Measurements from ENCODE around the gene NLRP6. TPM values are rescaled to one million over a fixed set of nuclear protein-coding genes. Genes with fewer than 3 reads are reported as not detected.
"Not testable (repeated sequence)": the region's sequence is repeated elsewhere in the genome, so short reads cannot be mapped to it uniquely, and the experiment has no call there.

Gene NLRP6
- not detected for polyA plus RNA-seq (2013, experiment 1 of 2)
- polyA plus RNA-seq (2013, experiment 2 of 2): not detected

DNA sequence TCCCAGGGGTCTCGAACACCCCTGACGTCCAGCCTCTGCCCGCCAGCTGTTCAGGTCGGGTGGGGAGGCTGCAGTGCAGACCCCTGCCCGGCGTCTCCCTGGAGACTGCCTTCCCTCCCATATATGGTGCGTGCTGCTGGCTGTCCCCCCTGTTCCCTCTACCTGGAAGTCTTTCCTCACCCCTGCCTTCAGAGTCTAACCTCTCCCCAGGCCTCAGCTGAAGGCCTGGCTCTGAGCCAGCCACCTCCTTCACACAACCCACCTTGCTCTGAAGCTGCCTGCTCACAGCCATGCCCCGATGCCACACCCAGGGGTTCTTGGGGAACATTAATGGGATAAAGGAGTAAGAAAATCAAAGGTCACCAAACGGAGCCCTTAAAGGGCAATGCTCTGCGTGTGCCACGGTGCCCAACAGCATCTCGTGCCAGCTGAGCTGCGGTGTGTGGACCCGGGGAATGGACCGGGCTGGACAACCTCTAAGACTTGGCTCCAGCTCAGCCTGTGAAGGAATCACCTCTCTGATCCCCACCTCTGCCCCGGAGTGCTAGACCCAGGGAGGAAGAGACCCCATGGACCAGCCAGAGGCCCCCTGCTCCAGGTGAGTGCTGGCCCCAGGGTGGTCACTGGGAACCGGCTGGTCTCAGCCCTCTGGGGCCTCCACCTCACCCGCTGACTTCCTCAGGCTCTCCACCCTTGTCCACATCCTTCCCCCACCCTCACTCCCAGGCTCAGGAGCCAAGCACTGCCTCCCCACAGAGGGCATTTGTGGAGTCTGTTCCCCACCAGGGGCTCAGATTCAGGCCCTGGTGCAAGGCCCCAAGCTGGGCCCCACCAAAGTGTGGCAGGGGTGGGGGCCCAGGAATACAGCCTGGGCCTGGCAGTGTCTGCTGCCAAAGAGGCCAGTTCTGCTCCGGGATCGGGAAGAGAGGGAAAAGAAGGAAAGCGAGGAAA, at the start of gene NLRP6:
NLRP6 (plus strand) TSS at position 407 of the 951 bp plus-strand sequence; CDS start at position 570, 163 bp downstream.
- Histone ChIP-seq H3K36me3 (ENCODE audit: insufficient read depth, low read length) (no peaks in the 10 kb centered on the region), H3K9ac (ENCODE audit: low read depth, low read length) (no peak within 1 kb of the TSS), H3K4me3 (ENCODE audit: low read length) (no peak within 1 kb of the TSS), H3K9me3 (ENCODE audit: insufficient read depth, low read depth, low read length) (no peaks in the 10 kb centered on the region), H3K4me1 (ENCODE audit: insufficient read depth, low read length) (no peaks in the 10 kb centered on the region), H3K27ac (ENCODE audit: low read depth, low read length) (no peak within 1 kb of the TSS), H3K27me3 (ENCODE audit: insufficient read depth, low read length) (peaks cover 52% of the 10 kb centered on the region)
- 93% methylated on average over 21 of the region's 21 CpGs for WGBS

DNA sequence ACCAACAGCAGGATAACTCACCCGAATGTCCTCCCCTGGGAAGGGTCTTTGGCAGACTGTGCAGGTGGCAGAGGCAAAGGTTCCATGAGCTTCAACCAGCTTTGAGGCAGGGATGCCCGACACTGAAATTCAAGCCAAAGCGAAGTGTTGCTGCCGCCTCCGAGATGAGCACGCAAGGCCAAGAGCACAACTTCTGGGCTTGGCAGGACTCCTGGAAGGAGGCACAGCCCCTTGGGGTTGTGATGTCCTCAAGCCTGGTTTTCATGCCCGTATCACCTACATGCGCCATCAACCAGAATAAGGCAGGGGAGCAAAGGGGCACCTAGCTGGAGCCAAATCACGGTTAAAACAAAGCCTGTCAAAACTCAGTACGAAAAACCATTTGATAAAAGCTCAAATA, 47.8 kb upstream of the NLRP6 start:
- H3K36me3 ChIP-seq (ENCODE audit: insufficient read depth, low read length): peaks cover 4% of the 10 kb centered on the region; the same call in 1 of the 2 replicates
- no peak overlapping the region for H3K27ac ChIP-seq (ENCODE audit: low read depth, low read length)
- no peaks in the 10 kb centered on the region for H3K27me3 ChIP-seq (ENCODE audit: insufficient read depth, low read length)
- WGBS: 95% methylated on average over 10 of the region's 10 CpGs
- no peak overlapping the region; the same call in 1 of the 2 replicates for H3K9ac ChIP-seq (ENCODE audit: low read depth, low read length)
- no peaks in the 10 kb centered on the region for H3K9me3 ChIP-seq (ENCODE audit: insufficient read depth, low read depth, low read length)
- H3K4me1 ChIP-seq (ENCODE audit: insufficient read depth, low read length): no peaks in the 10 kb centered on the region
- H3K4me3 ChIP-seq (ENCODE audit: low read length): no peak overlapping the region

GRCh38 chr11:232783-233565, 45.2 kb upstream of the NLRP6 start:
- H3K9ac ChIP-seq (ENCODE audit: low read depth, low read length): no peak overlapping the region
- H3K27me3 ChIP-seq (ENCODE audit: insufficient read depth, low read length): no peaks in the 10 kb centered on the region
- no peak overlapping the region for H3K4me3 ChIP-seq (ENCODE audit: low read length)
- no peaks in the 10 kb centered on the region for H3K9me3 ChIP-seq (ENCODE audit: insufficient read depth, low read depth, low read length)
- H3K4me1 ChIP-seq (ENCODE audit: insufficient read depth, low read length): 0 out of 2 replicates have a peak, but pooled peaks cover 4% of the 10 kb centered on the region
- no peak overlapping the region for H3K27ac ChIP-seq (ENCODE audit: low read depth, low read length)
- WGBS: 92% methylated on average over 20 of the region's 20 CpGs
- H3K36me3 ChIP-seq (ENCODE audit: insufficient read depth, low read length): peaks cover 4% of the 10 kb centered on the region; the same call in 1 of the 2 replicates

GRCh38 chr11:235180-235579, 43.0 kb upstream of the NLRP6 start:
- H3K27ac ChIP-seq (ENCODE audit: low read depth, low read length): no peak overlapping the region
- H3K4me1 ChIP-seq (ENCODE audit: insufficient read depth, low read length): 0 out of 2 replicates have a peak, but pooled peaks cover 6% of the 10 kb centered on the region
- H3K4me3 ChIP-seq (ENCODE audit: low read length): peak overlapping the region; percentile 90
- 88% methylated on average over 8 of the region's 8 CpGs for WGBS
- no peaks in the 10 kb centered on the region for H3K9me3 ChIP-seq (ENCODE audit: insufficient read depth, low read depth, low read length)
- peak overlapping the region; percentile 92; the same call in 1 of the 2 replicates for H3K9ac ChIP-seq (ENCODE audit: low read depth, low read length)
- no peaks in the 10 kb centered on the region for H3K27me3 ChIP-seq (ENCODE audit: insufficient read depth, low read length)
- peaks cover 18% of the 10 kb centered on the region for H3K36me3 ChIP-seq (ENCODE audit: insufficient read depth, low read length)

- Histone ChIP-seq H3K9me3 (ENCODE audit: insufficient read depth, low read depth, low read length) (no peaks in the 10 kb centered on the region), H3K36me3 (ENCODE audit: insufficient read depth, low read length) (peaks cover 22% of the 10 kb centered on the region), H3K27ac (ENCODE audit: low read depth, low read length) (peak overlapping the region; percentile 64; the same call in 1 of the 2 replicates), H3K4me1 (ENCODE audit: insufficient read depth, low read length) (0 out of 2 replicates have a peak, but pooled peaks cover 6% of the 10 kb centered on the region), H3K9ac (ENCODE audit: low read depth, low read length) (peak overlapping the region; percentile 92), H3K4me3 (ENCODE audit: low read length) (peak overlapping the region; percentile 90), H3K27me3 (ENCODE audit: insufficient read depth, low read length) (no peaks in the 10 kb centered on the region)
- WGBS: 18% methylated on average over 13 of the region's 13 CpGs
Measured at GRCh38 chr11:235609-235996, 42.6 kb upstream of the NLRP6 start.

GRCh38 chr11:235997-236773, 42.0 kb upstream of the NLRP6 start, which contains the start of gene SIRT3:
Gene SIRT3 (minus strand): TSS chr11:236342. CDS start chr11:236328, 14 bp downstream.
- H3K4me3 ChIP-seq (ENCODE audit: low read length): peak within 1 kb of the TSS; percentile 90
- H3K27me3 ChIP-seq (ENCODE audit: insufficient read depth, low read length): no peaks in the 10 kb centered on the region
- peak within 1 kb of the TSS; percentile 80 for H3K27ac ChIP-seq (ENCODE audit: low read depth, low read length)
- H3K4me1 ChIP-seq (ENCODE audit: insufficient read depth, low read length): 0 out of 2 replicates have a peak, but pooled peaks cover 6% of the 10 kb centered on the region
- H3K9me3 ChIP-seq (ENCODE audit: insufficient read depth, low read depth, low read length): no peaks in the 10 kb centered on the region
- H3K36me3 ChIP-seq (ENCODE audit: insufficient read depth, low read length): peaks cover 27% of the 10 kb centered on the region
- under 1% methylated on average over 66 of the region's 70 CpGs for WGBS
- H3K9ac ChIP-seq (ENCODE audit: low read depth, low read length): peak within 1 kb of the TSS; percentile 92

DNA sequence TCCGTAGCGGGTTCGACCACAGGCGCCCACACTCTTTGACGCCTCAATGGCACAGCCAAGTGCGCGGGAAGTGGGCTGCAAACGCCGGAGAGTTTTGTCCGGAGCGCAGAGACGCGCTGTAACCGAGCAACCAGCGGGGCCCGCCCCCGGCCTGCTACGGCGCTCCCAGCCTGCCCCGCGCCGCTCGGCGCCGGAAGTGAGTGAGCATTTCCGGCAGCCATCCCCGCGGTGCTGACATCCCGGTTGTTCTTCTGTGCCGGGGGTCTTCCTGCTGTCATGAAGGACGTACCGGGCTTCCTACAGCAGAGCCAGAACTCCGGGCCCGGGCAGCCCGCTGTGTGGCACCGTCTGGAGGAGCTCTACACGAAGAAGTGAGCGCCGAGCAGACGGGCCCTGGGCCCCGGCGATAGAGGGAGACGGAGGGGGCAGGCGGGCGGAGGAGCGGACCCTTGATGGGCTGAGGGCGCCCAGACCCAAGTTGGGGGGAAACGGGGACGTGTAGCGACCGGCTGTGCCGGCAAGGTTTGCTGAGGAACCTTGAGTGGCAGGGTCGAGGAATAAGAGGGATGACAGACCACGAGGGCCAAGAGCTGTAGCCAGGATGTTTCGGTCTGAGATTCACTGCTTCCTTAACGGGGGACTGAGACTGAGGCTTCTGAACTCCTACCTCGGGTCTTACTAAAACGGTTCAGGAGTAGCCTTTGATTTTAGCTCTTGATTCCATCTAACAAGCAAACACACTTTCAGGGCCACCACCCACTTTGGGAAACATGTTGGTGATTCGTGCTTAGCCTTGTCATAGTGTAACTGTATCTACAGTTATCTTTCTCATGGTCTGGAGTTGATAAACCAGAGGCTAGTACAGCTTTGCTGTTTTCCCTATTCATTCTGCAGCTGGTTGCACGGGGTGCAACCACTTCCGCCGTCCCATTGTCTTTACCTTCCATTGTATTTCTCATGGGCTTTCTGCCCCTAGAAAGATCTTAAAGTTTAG, 41.1 kb upstream of the NLRP6 start, which contains the start of gene PSMD13:
PSMD13 (plus strand) TSS at position 203 of the 994 bp plus-strand sequence; CDS start at position 277, 74 bp downstream.
- H3K36me3 ChIP-seq (ENCODE audit: insufficient read depth, low read length): peaks cover 36% of the 10 kb centered on the region
- H3K27me3 ChIP-seq (ENCODE audit: insufficient read depth, low read length): no peaks in the 10 kb centered on the region
- H3K9ac ChIP-seq (ENCODE audit: low read depth, low read length): peak within 1 kb of the TSS; percentile 92
- no peaks in the 10 kb centered on the region for H3K9me3 ChIP-seq (ENCODE audit: insufficient read depth, low read depth, low read length)
- 2% methylated on average over 61 of the region's 62 CpGs for WGBS
- H3K27ac ChIP-seq (ENCODE audit: low read depth, low read length): peak within 1 kb of the TSS; percentile 80
- 0 out of 2 replicates have a peak, but pooled peaks cover 6% of the 10 kb centered on the region for H3K4me1 ChIP-seq (ENCODE audit: insufficient read depth, low read length)
- peak within 1 kb of the TSS; percentile 90 for H3K4me3 ChIP-seq (ENCODE audit: low read length)

- H3K27ac ChIP-seq (ENCODE audit: low read depth, low read length); H3K4me1 ChIP-seq (ENCODE audit: insufficient read depth, low read length); H3K27me3 ChIP-seq (ENCODE audit: insufficient read depth, low read length); H3K9me3 ChIP-seq (ENCODE audit: insufficient read depth, low read depth, low read length); H3K9ac ChIP-seq (ENCODE audit: low read depth, low read length): not testable (repeated sequence)
- Histone ChIP-seq H3K36me3 (ENCODE audit: insufficient read depth, low read length) (peaks cover 43% of the 10 kb centered on the region), H3K4me3 (ENCODE audit: low read length) (peak overlapping the region; percentile 83)
- WGBS: 92% methylated on average over 7 of the region's 7 CpGs
Measured at GRCh38 chr11:238346-238745, 39.9 kb upstream of the NLRP6 start.

- H3K27ac ChIP-seq (ENCODE audit: low read depth, low read length): no peak overlapping the region
- no peaks in the 10 kb centered on the region for H3K9me3 ChIP-seq (ENCODE audit: insufficient read depth, low read depth, low read length)
- H3K4me3 ChIP-seq (ENCODE audit: low read length): no peak overlapping the region
- WGBS: 100% methylated on average over 1 of the region's 1 CpG
- H3K27me3 ChIP-seq (ENCODE audit: insufficient read depth, low read length): no peaks in the 10 kb centered on the region
- 0 out of 2 replicates have a peak, but pooled peaks cover 6% of the 10 kb centered on the region for H3K4me1 ChIP-seq (ENCODE audit: insufficient read depth, low read length)
- H3K36me3 ChIP-seq (ENCODE audit: insufficient read depth, low read length): peaks cover 62% of the 10 kb centered on the region
- H3K9ac ChIP-seq (ENCODE audit: low read depth, low read length): no peak overlapping the region
Measured at GRCh38 chr11:240315-240714, 37.9 kb upstream of the NLRP6 start.
